ENCODE results near the gene POGLUT3. TPM values are rescaled to one million over a fixed set of nuclear protein-coding genes. Genes with fewer than 3 reads are reported as not detected.

Gene POGLUT3
- total RNA-seq (10 to 100 TPM; 16.2 to 29.9 (median 19.7) TPM), polyA plus RNA-seq (10 to 100 TPM in 1 of 3 donors, 1 to 10 TPM in 2; 7.6 to 20.6 (median 8.8) TPM)
- long read RNA-seq, donor 1, full-length matches to known transcripts, result 3 of 8 reads
- long read RNA-seq, donor 1, partial matches to known transcripts, result 5 of 8 reads
- long read RNA-seq, donor 1, other reads (novel, unspliced or antisense), result 0 of 8 reads
- long read RNA-seq, donor 2, full-length matches to known transcripts, result 2 of 2 reads
- long read RNA-seq, donor 2, partial matches to known transcripts, result 0 of 2 reads
- long read RNA-seq, donor 2, other reads (novel, unspliced or antisense), result 0 of 2 reads
- long read RNA-seq, donor 3, full-length matches to known transcripts, result 3 of 3 reads
- long read RNA-seq, donor 3, partial matches to known transcripts, result 0 of 3 reads
- long read RNA-seq, donor 3, other reads (novel, unspliced or antisense), result 0 of 3 reads
- long read RNA-seq, donor 4, full-length matches to known transcripts, result 1 of 1 reads
- long read RNA-seq, donor 4, partial matches to known transcripts, result 0 of 1 reads
- long read RNA-seq, donor 4, other reads (novel, unspliced or antisense), result 0 of 1 reads
- long read RNA-seq, donor 5, full-length matches to known transcripts, result 38 of 46 reads
- long read RNA-seq, donor 5, partial matches to known transcripts, result 1 of 46 reads
- long read RNA-seq, donor 5, other reads (novel, unspliced or antisense), result 7 of 46 reads
- long read RNA-seq, donor 6, result 0 reads
- long read RNA-seq, donor 7, partial matches to known transcripts, result 5 of 5 reads
- long read RNA-seq, donor 7, other reads (novel, unspliced or antisense), result 0 of 5 reads
- long read RNA-seq, donor 8, full-length matches to known transcripts, result 2 of 7 reads
- long read RNA-seq, donor 8, partial matches to known transcripts, result 5 of 7 reads
- long read RNA-seq, donor 8, other reads (novel, unspliced or antisense), result 0 of 7 reads
- long read RNA-seq, donor 9, full-length matches to known transcripts, result 1 of 1 reads
- long read RNA-seq, donor 9, partial matches to known transcripts, result 0 of 1 reads
- long read RNA-seq, donor 9, other reads (novel, unspliced or antisense), result 0 of 1 reads
- long read RNA-seq, donor 10, full-length matches to known transcripts, result 2 of 2 reads
- long read RNA-seq, donor 10, partial matches to known transcripts, result 0 of 2 reads
- long read RNA-seq, donor 10, other reads (novel, unspliced or antisense), result 0 of 2 reads

GRCh38 chr11:108498046-108498815, at the start of gene POGLUT3:
POGLUT3 (minus strand) TSS chr11:108498384; CDS start chr11:108498366, 18 bp downstream.
- WGBS, 4 donors, result 0 to 1% (median 0%) methylated on average over 8 to 84 of the region's 84 CpGs
- no peaks in the 10 kb centered on the region for H3K36me3 ChIP-seq (replicated peaks in 1 of 2)
- peak within 1 kb of the TSS; percentile 16 to 90 (median 48) for H3K4me3 ChIP-seq
- H3K4me1 ChIP-seq (replicated peaks in 1 of 2), result peaks cover 8 to 9% of the 10 kb centered on the region in 2 donors
- H3K9me3 ChIP-seq (replicated peaks in 1 of 3), result no peaks in the 10 kb centered on the region
- intact Hi-C loops (cut with DNase I), result no loop called here
- no peaks in the 10 kb centered on the region for H3K27me3 ChIP-seq
- peak; percentile 40 to 59 (median 56) for DNase-seq
- peak within 1 kb of the TSS; percentile 84 to 98 (median 94) for H3K27ac ChIP-seq
- peak in 1 of 6 experiments; percentile 2 for TF ChIP-seq CTCF (IDR thresholded peaks at IDR 0.05)
- TF ChIP-seq POLR2A (IDR thresholded peaks at IDR 0.05), result no peak

- no peak overlapping the region for H3K4me3 ChIP-seq
- no peaks in the 10 kb centered on the region for H3K9me3 ChIP-seq (replicated peaks in 1 of 3)
- H3K27ac ChIP-seq, result no peak overlapping the region
- no peaks in the 10 kb centered on the region for H3K27me3 ChIP-seq
- 81 to 85% (median 83%) methylated on average over 5 of the region's 5 CpGs for WGBS, 4 donors
- intact Hi-C loops (cut with DNase I), result no loop called here
- no peak for DNase-seq
- TF ChIP-seq CTCF (IDR thresholded peaks at IDR 0.05) (no peak), POLR2A (IDR thresholded peaks at IDR 0.05) (no peak)
- H3K4me1 ChIP-seq (replicated peaks in 1 of 2), result no peaks in the 10 kb centered on the region
- H3K36me3 ChIP-seq (replicated peaks in 1 of 2), result no peaks in the 10 kb centered on the region
These were observed 47.8 kb upstream of the POGLUT3 start for GRCh38 chr11:108545909-108546501.

GRCh38 chr11:108543316-108543964, 45.3 kb upstream of the POGLUT3 start:
- intact Hi-C loops (cut with DNase I), result no loop called here
- H3K36me3 ChIP-seq (replicated peaks in 1 of 2), result no peaks in the 10 kb centered on the region
- TF ChIP-seq POLR2A (IDR thresholded peaks at IDR 0.05), result no peak
- no peak for TF ChIP-seq CTCF (IDR thresholded peaks at IDR 0.05)
- no peaks in the 10 kb centered on the region for H3K9me3 ChIP-seq (replicated peaks in 1 of 3)
- 77 to 84% (median 83%) methylated on average over 5 of the region's 5 CpGs for WGBS, 4 donors
- H3K27ac ChIP-seq, result no peak overlapping the region
- H3K4me1 ChIP-seq (replicated peaks in 1 of 2), result no peaks in the 10 kb centered on the region
- no peak for DNase-seq
- H3K27me3 ChIP-seq, result no peaks in the 10 kb centered on the region
- no peak overlapping the region for H3K4me3 ChIP-seq
